HepG2 (cell line): ENCODE results near the gene GALNT11. TPM values are rescaled to one million over a fixed set of nuclear protein-coding genes. Genes with fewer than 3 reads are reported as not detected.
A peak's percentile ranks its signal among the peaks of the same experiment; 100 is the strongest.

ENCODE experiments used
- ARHGAP35 ChIP-seq: sonication (generic); formaldehyde crosslinking; IDR thresholded peaks from 2 replicates; pipeline ENCODE4 v1.9.0; 2022; ENCODE audit warnings: mild to moderate bottlenecking, inconsistent platforms, moderate library complexity, missing genetic modification reagents, borderline replicate concordance
- ARNT2 ChIP-seq: sonication (generic); formaldehyde crosslinking; IDR thresholded peaks from 2 replicates; pipeline ENCODE4 v1.8.0; 2022; ENCODE audit warnings: mild to moderate bottlenecking, low read depth, missing genetic modification reagents, moderate library complexity
- ATF4 ChIP-seq, 2 experiments: fragments of 450-650 bp in 1 of 2; sonication (generic) in 1 of 2; formaldehyde crosslinking; IDR thresholded peaks; 2 replicates each; pipeline versions ENCODE4 v1.5.0 to v1.8.0; 2020 to 2022; ENCODE audit warnings: mild to moderate bottlenecking in 1 of 2, missing genetic modification reagents in 1 of 2
- CREB1 ChIP-seq, 2 experiments: fragments of 450-650 bp in 1 of 2; IDR thresholded peaks; 2 replicates each; pipeline ENCODE4 v1.6.1; 2016 to 2017; ENCODE audit warnings: control low read depth in 1 of 2, mild to moderate bottlenecking in 1 of 2, missing compliant biosample characterization in 1 of 2, missing genetic modification characterization in 1 of 2
- E2F5 ChIP-seq: sonication (generic); formaldehyde crosslinking; conservative IDR thresholded peaks from 2 replicates; pipeline ENCODE4 v1.4.0; 2020; ENCODE audit warnings: missing genetic modification reagents
- FLYWCH1 ChIP-seq: sonication (generic); formaldehyde crosslinking; IDR thresholded peaks from 2 replicates; pipeline ENCODE4 v1.8.1; 2023; ENCODE audit warnings: mild to moderate bottlenecking, missing genetic modification reagents
- FOSL2 ChIP-seq: sonication (generic); formaldehyde crosslinking; IDR thresholded peaks from 2 replicates; pipeline ENCODE4 v1.4.0; 2020; ENCODE audit warnings: missing genetic modification reagents
- HMG20B ChIP-seq: conservative IDR thresholded peaks from 2 replicates; pipeline ENCODE4 v1.6.1; 2016; ENCODE audit warnings: missing genetic modification reagents, missing compliant biosample characterization
- HMGXB3 ChIP-seq: sonication (generic); formaldehyde crosslinking; IDR thresholded peaks from 2 replicates; pipeline ENCODE4 v1.4.0; 2020; ENCODE audit warnings: missing genetic modification reagents, borderline replicate concordance
- HMGXB4 ChIP-seq, 2 experiments: sonication (generic) in 1 of 2; formaldehyde crosslinking in 1 of 2; IDR thresholded peaks; 2 replicates each; pipeline versions ENCODE4 v1.4.0 to v1.6.1; 2018 to 2020; ENCODE audit warnings: missing genetic modification reagents in 2 of 2, borderline replicate concordance in 1 of 2, low read depth in 1 of 2, mild to moderate bottlenecking in 1 of 2, missing biosample characterization in 1 of 2
- JUND ChIP-seq: sonication (generic); formaldehyde crosslinking; IDR thresholded peaks from 2 replicates; pipeline ENCODE4 v1.8.0; 2022; ENCODE audit warnings: mild to moderate bottlenecking, missing genetic modification reagents
- LBX2 ChIP-seq: sonication (generic); formaldehyde crosslinking; IDR thresholded peaks from 2 replicates; pipeline ENCODE4 v1.5.0; 2020; ENCODE audit warnings: missing genetic modification reagents, mild to moderate bottlenecking, borderline replicate concordance
- MAZ ChIP-seq, 2 experiments: sonication (generic) in 1 of 2; formaldehyde crosslinking in 1 of 2; IDR thresholded peaks; 2 replicates each; pipeline versions ENCODE4 v1.5.0 to v1.6.1; 2012 to 2020; ENCODE audit warnings: low read depth in 2 of 2, mild to moderate bottlenecking in 2 of 2, borderline replicate concordance in 1 of 2, improper control_type of control experiment in 1 of 2, low read length in 1 of 2, missing genetic modification reagents in 1 of 2, moderate library complexity in 1 of 2
- NR2F6 ChIP-seq, 2 experiments: IDR thresholded peaks; 2 replicates each; pipeline ENCODE4 v1.6.1; 2016; ENCODE audit warnings: antibody characterized with exemption in 1 of 2, mild to moderate bottlenecking in 1 of 2
- RAD51 ChIP-seq: fragments of 450-650 bp; IDR thresholded peaks from 2 replicates; pipeline ENCODE4 v1.6.1; 2016; ENCODE audit warnings: borderline replicate concordance
- RFX5 ChIP-seq: IDR thresholded peaks from 2 replicates; pipeline ENCODE4 v1.6.1; 2011; ENCODE audit warnings: low read depth, low read length, improper control_type of control experiment
- SMC3 ChIP-seq: IDR thresholded peaks from 2 replicates; pipeline ENCODE4 v1.6.1; 2011; ENCODE audit warnings: low read length, improper control_type of control experiment
- ZNF121 ChIP-seq: sonication (generic); formaldehyde crosslinking; IDR thresholded peaks from 2 replicates; pipeline ENCODE4 v1.5.0; 2020; ENCODE audit warnings: mild to moderate bottlenecking, missing genetic modification reagents
- ZNF652 ChIP-seq: IDR thresholded peaks from 2 replicates; pipeline ENCODE4 v1.6.1; 2016; ENCODE audit warnings: low read depth, borderline replicate concordance
- ZNF773 ChIP-seq: sonication (generic); formaldehyde crosslinking; IDR thresholded peaks from 2 replicates; pipeline ENCODE4 v1.4.0; 2020; ENCODE audit warnings: missing genetic modification reagents, borderline replicate concordance
- ZNF839 ChIP-seq: sonication (generic); formaldehyde crosslinking; IDR thresholded peaks from 2 replicates; pipeline ENCODE4 v1.4.0; 2020; ENCODE audit warnings: missing genetic modification reagents, mild to moderate bottlenecking, borderline replicate concordance
- polyA plus RNA-seq, 8 experiments: library from polyadenylated mRNA; depleted of rRNA in 3 of 8; stranded (reverse) in 7 of 8; unstranded in 1 of 8; fragments of >200 nt; fragmentation: Illumina TruSeq in 4 of 8; extraction: Trizol in 4 of 8; gene quantifications; 2 replicates each; pipeline versions ENCODE4 v1.2.1 to v1.2.3, GENCODE V29; 2011 to 2016; ENCODE audit warnings: low read depth in 4 of 8, missing spikeins in 1 of 8, mixed read lengths in 1 of 8; ENCODE audit not compliant: insufficient read depth in 1 of 8
- total RNA-seq, 5 experiments: library from RNA; depleted of rRNA; stranded (reverse); fragments of >200 nt; fragmentation: Illumina TruSeq; extraction: Trizol; gene quantifications; 2 replicates each; pipeline ENCODE4 v1.2.3, GENCODE V29; 2016; ENCODE audit warnings: low read depth in 1 of 5

Gene GALNT11
- total and polyA plus RNA-seq, 2 of the 13 experiments (the other 11 are each of a cell fraction or from before 2014, with no cell fraction given), result 9.3 to 16.3 TPM

GRCh38 chr7:152081088-152081487 lies 55.6 kb downstream of the GALNT11 start (continued):
- TF ChIP-seq HMGXB3 (no peak), NR2F6 (IDR thresholded peaks at IDR 0.05) (peak; percentile 90), NR2F6 (CRISPR knock-in tag; IDR thresholded peaks at IDR 0.05) (peak; percentile 86), JUND (CRISPR knock-in tag) (no peak), ARNT2 (CRISPR knock-in tag) (no peak), ZNF121 (CRISPR knock-in tag) (no peak), CREB1 (IDR thresholded peaks at IDR 0.05) (0 out of 2 replicates have a peak, but pooled peaks have one; percentile 5), CREB1 (CRISPR knock-in tag; IDR thresholded peaks at IDR 0.05) (peak; percentile 59), RFX5 (no peak), ATF4 (CRISPR knock-in tag; IDR thresholded peaks at IDR 0.05) (0 out of 4 replicates have a peak, but pooled peaks of 1 of the 2 experiments have one; percentile 16), RAD51 (no peak), LBX2 (no peak), ZNF839 (CRISPR knock-in tag) (no peak), ZNF773 (CRISPR knock-in tag) (no peak), E2F5 (CRISPR knock-in tag) (no peak), SMC3 (no peak), MAZ (IDR thresholded peaks at IDR 0.05; ENCODE audit: borderline replicate concordance, low read depth, low read length) (no peak), MAZ (CRISPR knock-in tag; IDR thresholded peaks at IDR 0.05; ENCODE audit: low read depth) (no peak), ARHGAP35 (CRISPR knock-in tag) (no peak), FOSL2 (peak; percentile 51), HMGXB4 (CRISPR knock-in tag; IDR thresholded peaks at IDR 0.05; ENCODE audit: borderline replicate concordance in 1 of 2, low read depth in 1 of 2) (no peak), FLYWCH1 (CRISPR knock-in tag) (no peak), HMG20B (peak; percentile 96), ZNF652 (CRISPR knock-in tag) (peak; percentile 94)
